WTC11 (cell line): ENCODE data around the gene TOE1.

Source experiments
- CREB1 ChIP-seq: sonication (generic); formaldehyde crosslinking; IDR thresholded peaks from 2 replicates; pipeline ENCODE4 v1.8.0; 2023; ENCODE audit warnings: mild to moderate bottlenecking, missing genetic modification reagents
- KAT7 ChIP-seq: sonication (generic); formaldehyde crosslinking; IDR thresholded peaks from 2 replicates; pipeline ENCODE4 v1.8.1; 2023; ENCODE audit warnings: missing genetic modification reagents, mild to moderate bottlenecking, borderline replicate concordance
- NFYB ChIP-seq: sonication (generic); formaldehyde crosslinking; conservative IDR thresholded peaks from 2 replicates; pipeline ENCODE4 v1.8.0; 2022; ENCODE audit warnings: low read depth, missing genetic modification reagents
- NR3C1 ChIP-seq: sonication (generic); formaldehyde crosslinking; conservative IDR thresholded peaks from 2 replicates; pipeline ENCODE4 v1.8.1; 2023; ENCODE audit warnings: low read depth, mild to moderate bottlenecking, missing genetic modification reagents
- SMAD4 ChIP-seq: sonication (generic); formaldehyde crosslinking; IDR thresholded peaks from 2 replicates; pipeline ENCODE4 v1.8.0; 2022; ENCODE audit warnings: mild to moderate bottlenecking, missing genetic modification reagents
- ZNF121 ChIP-seq: sonication (generic); formaldehyde crosslinking; IDR thresholded peaks from 2 replicates; pipeline ENCODE4 v1.8.0; 2023; ENCODE audit warnings: missing genetic modification reagents
- ZNF416 ChIP-seq: fragments of 250-450 bp; sonication (Bioruptor Pico); IDR thresholded peaks from 2 replicates; pipeline ENCODE4 v1.9.0; 2021; ENCODE audit warnings: mild to moderate bottlenecking, inconsistent platforms
- TF ChIP-seq, protein P1 (sequence below): sonication (generic); formaldehyde crosslinking; IDR thresholded peaks from 2 replicates; pipeline ENCODE4 v1.8.0; 2023; ENCODE audit warnings: missing genetic modification reagents, mild to moderate bottlenecking, borderline replicate concordance
- TF ChIP-seq, protein P2 (sequence below): fragments of 200-600 bp; IDR thresholded peaks from 2 replicates; pipeline ENCODE4 v1.8.0; 2022; ENCODE audit warnings: antibody characterized with exemption
- TF ChIP-seq, protein P3 (sequence below): sonication (generic); formaldehyde crosslinking; IDR thresholded peaks from 2 replicates; pipeline ENCODE4 v1.8.1; 2023; ENCODE audit warnings: mild to moderate bottlenecking, missing genetic modification reagents

DNA sequence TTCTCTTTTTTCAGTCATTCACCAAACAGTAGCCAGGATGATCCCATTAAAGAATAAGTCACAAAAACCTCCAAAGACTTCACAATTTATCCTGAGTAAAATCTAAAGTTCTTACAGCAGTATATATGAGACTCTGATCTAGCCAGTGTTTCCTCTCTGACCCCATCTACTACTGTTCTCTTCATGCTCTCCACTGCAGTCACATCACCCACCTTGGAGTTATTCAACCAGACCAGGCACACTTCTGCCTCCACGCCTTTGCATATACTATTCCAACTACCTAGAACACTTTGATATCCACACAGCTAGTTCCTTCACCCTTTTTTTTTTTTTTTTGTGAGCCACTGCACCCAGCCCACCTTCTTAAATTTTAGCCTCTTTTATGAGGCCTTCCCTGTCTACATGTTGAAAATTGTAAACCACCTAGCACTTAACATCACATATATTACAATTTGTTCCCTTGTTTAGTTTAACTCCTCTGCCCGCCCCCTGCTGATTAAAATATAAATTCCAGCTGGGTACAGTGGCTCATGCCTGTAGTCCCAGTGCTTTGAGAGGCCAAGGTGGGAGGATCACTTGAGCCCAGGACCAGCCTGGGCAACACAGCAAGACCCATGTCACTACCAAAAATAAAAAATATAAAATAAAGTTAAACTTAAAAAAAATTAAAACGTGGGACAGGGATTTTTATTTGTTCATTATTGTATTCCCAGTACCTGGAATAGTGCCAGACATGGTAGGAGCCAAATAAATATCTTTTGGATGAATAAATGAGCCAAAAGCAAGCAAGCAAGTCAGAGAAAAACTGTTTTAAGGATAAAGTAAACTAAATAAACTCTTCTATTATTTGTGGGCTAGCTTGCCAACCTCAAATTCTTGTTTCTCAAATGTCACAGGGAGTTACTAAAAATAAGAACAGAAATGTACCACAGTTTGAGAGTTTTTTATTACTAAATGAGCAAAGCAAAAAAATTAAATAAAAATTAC, 35.4 kb downstream of the TOE1 start:
- TF ChIP-seq, protein P1, sequence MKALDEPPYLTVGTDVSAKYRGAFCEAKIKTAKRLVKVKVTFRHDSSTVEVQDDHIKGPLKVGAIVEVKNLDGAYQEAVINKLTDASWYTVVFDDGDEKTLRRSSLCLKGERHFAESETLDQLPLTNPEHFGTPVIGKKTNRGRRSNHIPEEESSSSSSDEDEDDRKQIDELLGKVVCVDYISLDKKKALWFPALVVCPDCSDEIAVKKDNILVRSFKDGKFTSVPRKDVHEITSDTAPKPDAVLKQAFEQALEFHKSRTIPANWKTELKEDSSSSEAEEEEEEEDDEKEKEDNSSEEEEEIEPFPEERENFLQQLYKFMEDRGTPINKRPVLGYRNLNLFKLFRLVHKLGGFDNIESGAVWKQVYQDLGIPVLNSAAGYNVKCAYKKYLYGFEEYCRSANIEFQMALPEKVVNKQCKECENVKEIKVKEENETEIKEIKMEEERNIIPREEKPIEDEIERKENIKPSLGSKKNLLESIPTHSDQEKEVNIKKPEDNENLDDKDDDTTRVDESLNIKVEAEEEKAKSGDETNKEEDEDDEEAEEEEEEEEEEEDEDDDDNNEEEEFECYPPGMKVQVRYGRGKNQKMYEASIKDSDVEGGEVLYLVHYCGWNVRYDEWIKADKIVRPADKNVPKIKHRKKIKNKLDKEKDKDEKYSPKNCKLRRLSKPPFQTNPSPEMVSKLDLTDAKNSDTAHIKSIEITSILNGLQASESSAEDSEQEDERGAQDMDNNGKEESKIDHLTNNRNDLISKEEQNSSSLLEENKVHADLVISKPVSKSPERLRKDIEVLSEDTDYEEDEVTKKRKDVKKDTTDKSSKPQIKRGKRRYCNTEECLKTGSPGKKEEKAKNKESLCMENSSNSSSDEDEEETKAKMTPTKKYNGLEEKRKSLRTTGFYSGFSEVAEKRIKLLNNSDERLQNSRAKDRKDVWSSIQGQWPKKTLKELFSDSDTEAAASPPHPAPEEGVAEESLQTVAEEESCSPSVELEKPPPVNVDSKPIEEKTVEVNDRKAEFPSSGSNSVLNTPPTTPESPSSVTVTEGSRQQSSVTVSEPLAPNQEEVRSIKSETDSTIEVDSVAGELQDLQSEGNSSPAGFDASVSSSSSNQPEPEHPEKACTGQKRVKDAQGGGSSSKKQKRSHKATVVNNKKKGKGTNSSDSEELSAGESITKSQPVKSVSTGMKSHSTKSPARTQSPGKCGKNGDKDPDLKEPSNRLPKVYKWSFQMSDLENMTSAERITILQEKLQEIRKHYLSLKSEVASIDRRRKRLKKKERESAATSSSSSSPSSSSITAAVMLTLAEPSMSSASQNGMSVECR = no peak
- TF ChIP-seq, protein P2, sequence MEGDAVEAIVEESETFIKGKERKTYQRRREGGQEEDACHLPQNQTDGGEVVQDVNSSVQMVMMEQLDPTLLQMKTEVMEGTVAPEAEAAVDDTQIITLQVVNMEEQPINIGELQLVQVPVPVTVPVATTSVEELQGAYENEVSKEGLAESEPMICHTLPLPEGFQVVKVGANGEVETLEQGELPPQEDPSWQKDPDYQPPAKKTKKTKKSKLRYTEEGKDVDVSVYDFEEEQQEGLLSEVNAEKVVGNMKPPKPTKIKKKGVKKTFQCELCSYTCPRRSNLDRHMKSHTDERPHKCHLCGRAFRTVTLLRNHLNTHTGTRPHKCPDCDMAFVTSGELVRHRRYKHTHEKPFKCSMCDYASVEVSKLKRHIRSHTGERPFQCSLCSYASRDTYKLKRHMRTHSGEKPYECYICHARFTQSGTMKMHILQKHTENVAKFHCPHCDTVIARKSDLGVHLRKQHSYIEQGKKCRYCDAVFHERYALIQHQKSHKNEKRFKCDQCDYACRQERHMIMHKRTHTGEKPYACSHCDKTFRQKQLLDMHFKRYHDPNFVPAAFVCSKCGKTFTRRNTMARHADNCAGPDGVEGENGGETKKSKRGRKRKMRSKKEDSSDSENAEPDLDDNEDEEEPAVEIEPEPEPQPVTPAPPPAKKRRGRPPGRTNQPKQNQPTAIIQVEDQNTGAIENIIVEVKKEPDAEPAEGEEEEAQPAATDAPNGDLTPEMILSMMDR = no peak
- TF ChIP-seq NR3C1 (CRISPR knock-in tag) = no peak
- no peak for TF ChIP-seq CREB1 (CRISPR knock-in tag)
- TF ChIP-seq, protein P3, sequence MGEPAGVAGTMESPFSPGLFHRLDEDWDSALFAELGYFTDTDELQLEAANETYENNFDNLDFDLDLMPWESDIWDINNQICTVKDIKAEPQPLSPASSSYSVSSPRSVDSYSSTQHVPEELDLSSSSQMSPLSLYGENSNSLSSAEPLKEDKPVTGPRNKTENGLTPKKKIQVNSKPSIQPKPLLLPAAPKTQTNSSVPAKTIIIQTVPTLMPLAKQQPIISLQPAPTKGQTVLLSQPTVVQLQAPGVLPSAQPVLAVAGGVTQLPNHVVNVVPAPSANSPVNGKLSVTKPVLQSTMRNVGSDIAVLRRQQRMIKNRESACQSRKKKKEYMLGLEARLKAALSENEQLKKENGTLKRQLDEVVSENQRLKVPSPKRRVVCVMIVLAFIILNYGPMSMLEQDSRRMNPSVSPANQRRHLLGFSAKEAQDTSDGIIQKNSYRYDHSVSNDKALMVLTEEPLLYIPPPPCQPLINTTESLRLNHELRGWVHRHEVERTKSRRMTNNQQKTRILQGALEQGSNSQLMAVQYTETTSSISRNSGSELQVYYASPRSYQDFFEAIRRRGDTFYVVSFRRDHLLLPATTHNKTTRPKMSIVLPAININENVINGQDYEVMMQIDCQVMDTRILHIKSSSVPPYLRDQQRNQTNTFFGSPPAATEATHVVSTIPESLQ (CRISPR knock-in tag) = no peak
- TF ChIP-seq NFYB (CRISPR knock-in tag) = no peak
- no peak for TF ChIP-seq ZNF416 (CRISPR knock-in tag)
- no peak for TF ChIP-seq KAT7 (CRISPR knock-in tag)
- TF ChIP-seq SMAD4 (CRISPR knock-in tag) = no peak
- no peak for TF ChIP-seq ZNF121 (CRISPR knock-in tag)
